ENCODE data around the gene FRMD6.
A peak's percentile ranks its signal among the peaks of the same experiment; 100 is the strongest.
"Not testable (repeated sequence)": the region's sequence is repeated elsewhere in the genome, so short reads cannot be mapped to it uniquely, and the experiment has no call there.

FRMD6 gene

DNA sequence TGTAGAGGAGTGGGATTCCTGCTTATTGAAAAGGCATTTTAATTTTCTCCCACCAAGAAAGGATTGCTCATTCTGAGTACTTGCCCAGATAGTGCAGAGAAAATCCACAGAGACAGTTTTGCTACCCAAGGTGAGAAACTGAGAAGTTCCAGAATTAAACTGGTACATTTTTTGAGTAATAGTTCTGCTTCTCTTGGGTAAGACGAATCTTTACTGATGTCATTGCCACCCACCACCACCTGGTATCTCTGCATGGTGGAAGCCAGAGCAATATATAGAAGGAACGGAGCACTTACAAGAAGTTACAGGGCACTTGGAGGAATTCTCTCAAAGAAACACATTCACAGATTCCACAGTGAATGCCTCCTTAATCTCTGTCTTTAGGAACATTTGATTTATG lies 20.7 kb upstream of the FRMD6 start:
- DNase-seq (ENCODE audit: low read depth) = no peak

DNA sequence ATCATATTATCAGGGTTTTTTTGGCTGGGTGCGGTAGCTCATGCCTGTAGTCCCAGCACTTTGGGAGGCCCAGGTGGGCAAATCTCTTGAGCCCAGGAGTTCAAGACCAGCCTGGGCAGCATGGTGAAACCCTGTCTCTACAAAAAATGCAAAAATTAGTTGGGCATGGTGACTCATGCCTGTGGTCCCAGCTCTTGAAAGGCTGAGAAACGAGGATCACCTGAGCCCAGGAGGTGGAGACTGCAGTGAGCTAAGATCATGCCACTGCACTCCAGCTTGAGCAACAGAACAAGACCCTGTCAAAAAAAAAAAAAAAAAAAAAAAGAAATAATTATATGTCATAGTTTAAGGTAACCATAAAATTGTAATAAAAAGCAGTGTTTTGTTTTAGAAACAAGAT lies 18.4 kb upstream of the FRMD6 start:
- not testable (repeated sequence) for DNase-seq (ENCODE audit: low read depth)

DNA sequence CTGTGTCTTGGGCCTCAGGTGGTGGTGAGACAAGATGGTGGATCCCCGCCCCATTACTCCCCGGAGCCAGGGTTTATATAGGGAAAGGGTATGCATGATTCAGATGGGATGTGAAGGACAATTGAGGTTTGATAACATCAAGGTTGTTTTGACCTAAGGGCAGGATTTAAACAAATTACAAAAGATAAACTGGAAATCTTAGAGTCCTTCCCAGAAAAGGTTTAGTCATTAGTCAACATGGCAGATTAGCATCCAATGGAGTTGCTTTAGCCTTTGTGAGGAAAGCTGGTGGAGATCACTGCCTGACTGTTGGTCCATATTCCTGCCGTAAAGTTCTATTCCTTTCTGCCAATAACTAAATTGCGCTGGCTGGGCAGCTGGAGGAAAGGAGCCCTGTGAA lies 15.6 kb upstream of the FRMD6 start:
- no peak for DNase-seq (ENCODE audit: low read depth)

DNA sequence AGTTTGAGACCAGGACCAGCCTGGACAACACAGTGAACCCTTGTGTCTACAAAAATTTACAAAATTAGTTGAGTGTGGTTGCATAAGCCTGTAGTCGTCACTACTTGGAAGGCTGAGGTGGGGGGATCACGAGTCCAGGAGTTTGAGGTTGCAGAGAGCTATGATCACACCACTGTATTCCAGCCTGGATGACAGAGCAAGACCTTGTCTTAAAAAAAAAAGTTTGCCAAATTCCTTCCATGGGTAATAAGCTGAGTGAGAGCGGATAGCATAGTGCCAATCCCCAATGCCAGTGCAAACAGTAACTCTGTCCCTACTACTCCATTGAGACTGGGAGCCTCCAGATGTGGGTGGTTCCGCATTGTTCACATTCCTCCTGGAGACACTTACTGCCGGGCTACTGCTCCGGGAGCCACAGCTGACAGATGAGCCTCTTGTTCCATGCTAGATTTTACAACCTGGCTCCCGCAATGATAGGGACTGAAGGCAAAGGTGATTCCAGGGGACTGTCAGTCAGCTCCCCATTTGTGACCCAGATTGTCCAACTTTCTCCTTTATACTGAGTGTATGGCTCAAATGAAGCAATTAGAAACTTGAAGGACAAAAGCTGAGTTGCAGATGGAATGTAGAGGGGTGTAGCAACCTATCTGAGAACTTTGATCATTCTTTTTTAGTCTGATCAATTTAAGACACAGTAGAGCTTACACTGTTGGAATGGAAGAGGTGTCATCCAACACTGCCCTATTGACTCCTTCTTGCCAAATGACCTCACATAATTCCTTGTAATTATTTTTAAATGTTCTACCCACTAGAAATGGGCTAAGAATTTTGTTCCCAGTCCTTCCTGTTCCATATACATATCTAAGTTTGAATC lies 13.4 kb upstream of the FRMD6 start:
- no peak for DNase-seq (ENCODE audit: low read depth)

DNA sequence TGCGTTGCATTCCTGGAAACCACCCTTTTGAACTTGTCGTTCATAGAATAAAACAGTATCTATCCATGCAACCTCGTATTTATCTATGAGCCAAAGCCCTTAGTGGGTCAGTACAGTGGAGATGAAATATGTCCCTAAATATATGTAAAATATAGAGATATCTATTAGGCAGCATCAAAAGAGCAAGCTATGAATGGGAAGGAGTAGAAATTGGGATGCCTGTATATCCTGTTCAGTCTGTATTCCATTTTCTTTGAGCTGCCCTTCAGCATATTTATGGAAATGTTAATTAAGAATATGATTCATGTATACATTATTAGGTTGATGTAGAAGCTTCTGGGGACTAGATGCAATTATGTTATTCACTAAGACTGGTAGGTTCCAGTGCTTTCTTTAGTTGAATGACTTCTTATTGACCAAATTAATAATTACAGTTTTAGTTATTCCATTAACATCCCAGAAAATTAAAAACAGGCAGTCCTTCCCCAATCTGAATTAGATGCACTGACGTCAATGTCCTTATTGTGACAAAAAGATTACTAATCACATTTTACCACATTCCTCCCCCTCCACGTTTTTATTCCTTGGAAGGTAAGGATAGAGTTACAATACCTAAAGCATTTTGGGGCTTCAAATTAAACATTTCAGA lies 11.9 kb upstream of the FRMD6 start:
- DNase-seq (ENCODE audit: low read depth) = no peak

DNA sequence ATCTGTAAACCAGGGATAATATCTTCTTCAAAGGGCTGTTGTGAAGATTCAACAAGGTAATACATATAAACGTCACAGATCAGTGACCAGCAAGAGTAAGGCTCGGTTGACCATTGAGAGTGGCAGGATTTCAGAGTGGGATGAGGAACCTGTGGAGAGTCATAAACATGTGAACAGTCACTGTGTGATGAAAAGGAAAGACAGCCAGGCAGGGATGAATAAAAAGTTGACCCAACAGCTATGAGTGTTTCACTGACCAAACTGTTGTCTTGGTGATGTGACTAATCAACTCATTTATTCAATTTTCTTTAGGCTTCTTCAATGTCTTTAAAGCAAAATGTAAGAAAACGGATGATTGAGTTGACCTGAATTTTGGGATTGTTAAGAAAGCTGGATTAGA lies 8.6 kb upstream of the FRMD6 start:
- peak; percentile 68 for DNase-seq (ENCODE audit: low read depth)

DNA sequence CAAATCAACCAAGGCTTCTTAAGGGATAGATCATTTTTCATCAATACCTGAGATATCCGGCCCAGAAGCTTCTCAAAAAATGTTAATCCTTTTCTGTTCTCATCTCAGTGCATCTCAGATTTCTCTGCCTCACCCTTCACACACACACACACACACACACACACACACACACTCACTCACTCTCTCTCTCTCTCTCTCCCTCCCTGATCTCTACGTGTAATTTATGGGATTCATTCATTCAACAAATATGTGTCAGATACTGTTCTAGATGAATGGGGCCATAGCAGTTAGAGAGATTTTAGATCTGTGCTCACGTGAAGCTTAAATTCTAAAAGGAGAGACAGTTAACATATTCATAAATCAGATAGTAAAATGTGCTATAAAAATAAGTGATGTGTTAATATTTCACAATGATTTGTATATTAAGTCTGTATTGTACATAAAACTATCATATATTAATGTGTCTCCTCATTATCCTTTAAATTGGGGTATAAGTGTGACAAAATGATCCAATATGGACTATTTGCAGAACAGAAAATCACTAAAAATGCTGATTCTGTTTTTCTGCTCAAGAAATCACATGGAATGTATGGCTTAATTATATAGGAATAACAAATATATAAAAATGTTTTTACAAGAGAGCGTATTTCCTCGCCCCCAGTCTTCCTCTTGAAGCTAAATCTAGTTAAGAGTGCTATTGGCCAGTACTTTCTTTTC lies 7.3 kb upstream of the FRMD6 start:
- DNase-seq (ENCODE audit: low read depth) = no peak

DNA sequence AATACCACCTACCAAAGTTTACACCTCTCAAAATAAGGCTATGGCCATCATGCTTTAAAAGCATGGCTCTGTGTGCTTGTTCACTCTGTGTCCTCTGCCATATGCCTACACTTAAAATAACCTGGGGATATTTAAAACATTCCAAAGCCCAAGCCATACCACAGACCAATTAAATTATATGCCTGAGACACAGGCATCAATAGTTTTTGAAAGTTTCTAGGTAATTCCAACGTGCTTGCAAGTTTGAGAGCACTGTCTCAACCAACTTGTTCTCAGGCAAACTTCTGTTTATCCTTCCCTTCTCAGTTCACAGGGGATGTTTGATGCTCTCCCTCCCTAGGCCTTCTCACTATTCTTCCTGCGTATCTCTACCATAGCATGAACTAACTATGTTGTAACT lies 3.4 kb upstream of the FRMD6 start:
- no peak for DNase-seq (ENCODE audit: low read depth)

DNA sequence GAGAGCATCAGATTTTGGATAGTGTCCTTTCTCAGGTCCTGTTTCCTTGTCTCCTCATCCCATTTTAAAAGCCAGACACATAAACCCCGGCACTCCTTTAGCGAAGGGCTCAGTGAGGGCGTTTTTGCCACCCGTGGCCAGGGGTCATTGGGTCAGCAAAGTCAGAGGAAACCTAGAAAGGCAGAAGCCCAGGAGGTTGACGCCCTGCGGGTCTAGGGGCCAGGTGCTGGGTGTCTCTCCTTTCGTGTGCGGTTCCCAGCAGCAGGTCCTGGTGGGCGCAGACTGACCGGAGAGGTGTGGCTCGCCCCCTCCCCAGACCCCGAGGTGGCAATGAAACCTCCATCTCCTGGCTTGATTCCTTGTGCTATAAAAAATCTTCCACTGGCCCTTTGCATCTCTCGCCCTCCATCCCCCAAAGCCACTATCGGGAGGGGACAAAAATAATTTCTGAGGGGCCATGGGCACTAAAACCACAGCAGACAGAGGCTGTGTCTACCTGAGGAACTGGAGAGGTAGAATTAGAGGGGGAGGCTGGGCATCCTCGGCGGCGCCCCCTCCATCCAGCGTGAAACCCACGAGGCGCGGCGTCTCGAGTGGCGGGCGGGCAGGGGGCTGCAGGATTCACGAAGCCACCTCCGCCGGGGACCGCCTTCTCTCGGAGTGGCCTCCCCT lies 858 bp upstream of the FRMD6 start:
- DNase-seq (ENCODE audit: low read depth) = no peak

DNA sequence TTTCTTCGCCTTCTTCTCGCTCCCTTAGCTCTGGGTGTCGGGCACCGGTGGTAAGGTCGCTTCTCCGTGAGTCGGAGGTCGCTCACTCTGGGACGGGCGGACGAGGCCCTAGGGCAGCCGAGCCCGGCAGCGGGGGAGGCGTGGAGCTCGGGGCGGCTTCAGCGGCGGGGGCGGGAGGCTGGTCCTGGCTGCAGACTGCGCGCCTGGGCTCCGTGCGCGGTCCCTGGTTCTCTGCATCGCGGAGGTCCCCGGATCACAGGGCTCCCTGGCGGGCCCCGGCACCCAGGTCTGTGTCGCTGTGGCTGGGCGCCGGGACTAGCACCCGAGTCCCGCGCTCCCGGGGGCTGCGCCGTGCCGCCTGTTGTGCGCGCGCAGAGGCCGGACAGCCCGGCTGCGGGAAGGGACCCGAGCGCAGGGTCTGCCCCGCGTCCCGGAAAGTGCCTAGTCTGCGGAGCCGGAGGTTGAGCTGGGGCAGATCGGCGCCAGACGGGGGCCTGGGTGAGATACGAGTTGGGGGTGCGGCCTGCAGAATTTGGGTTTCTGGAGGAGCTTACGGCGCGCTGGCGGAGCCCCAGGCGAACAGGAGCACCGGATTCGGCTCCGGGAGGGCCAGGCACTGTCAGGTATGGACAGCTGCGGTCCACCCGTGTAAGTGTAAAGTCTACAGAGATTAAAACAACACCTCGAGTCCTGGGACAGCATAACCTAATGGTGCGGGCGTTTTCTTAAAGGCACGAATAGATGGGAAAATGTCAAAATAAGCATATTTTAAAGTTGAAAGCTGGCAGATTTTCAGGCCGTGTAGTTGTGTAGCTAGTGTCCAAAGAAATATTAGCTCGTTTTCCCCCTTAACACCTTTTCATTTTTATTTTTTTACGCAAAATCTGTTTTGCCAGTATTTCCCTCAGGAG lies 713 bp downstream of the FRMD6 start:
- DNase-seq (ENCODE audit: low read depth) = no peak

DNA sequence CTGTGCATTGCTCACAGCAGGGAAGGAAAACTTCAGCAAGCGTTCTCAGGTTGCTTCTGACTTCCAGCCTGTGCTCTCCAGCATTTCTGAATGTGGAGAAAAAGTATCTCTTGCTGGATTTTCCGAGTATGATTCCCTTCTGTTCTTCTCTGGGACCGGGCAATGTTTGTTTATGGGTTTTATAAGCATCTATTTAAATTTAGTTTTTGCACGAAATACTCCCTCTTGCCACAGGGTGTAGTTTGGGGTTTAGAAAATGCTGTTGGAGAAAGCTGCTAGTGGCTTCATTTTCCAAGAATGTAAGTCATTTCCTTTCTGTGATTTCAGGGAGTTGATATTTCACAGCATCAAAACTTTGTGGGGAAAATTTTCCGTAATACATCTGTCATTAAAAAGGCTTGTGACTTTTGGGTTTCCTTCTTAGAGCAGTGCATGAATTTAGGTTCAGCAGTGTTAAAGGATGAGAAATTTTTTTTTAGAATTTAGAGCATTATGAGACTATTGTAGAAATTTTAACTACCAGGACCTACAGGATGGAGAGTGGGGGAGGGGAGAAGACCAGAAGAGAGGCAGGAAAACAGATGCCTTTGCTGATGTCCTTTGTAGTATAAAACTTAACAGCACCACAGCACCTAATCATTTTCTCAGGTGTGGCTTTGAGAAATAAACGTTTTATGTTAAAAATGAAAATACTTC lies 1.5 kb downstream of the FRMD6 start:
- DNase-seq (ENCODE audit: low read depth) = peak; percentile 65

DNA sequence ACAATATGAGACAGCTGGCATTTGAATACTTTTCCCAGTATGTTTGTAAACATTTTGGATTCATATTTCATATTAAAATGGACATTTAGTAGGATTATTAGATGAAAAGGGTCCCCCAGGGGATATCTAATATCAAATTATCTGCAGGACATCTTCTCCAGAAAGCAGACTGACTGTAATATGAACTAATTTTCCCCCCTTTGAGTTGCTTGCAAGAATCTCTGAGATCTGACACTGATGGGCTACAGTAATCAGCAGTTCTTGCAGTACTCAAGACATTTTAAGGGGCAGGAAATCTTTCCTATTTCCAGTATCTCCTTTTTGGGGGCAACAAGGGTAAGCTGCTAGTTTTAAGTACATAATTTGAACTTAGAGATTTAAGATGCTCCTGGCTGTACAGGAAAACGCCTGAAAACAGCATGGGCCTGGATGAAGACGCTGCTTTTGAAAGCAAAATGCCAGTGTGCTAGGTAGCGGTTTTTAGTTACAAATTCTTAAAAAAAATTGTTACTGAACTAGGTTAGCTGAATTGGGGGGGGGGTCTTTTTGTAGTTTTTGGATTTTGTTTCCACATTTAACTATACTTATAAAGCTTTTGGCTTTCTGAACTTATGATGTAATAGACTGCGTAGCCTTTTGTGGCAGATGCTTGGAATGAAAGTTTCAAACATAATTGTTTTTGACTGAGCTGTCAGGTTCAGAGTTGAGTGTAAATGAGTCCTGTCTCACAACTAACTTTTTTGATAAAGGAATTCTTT lies 2.2 kb downstream of the FRMD6 start:
- DNase-seq (ENCODE audit: low read depth) = no peak

DNA sequence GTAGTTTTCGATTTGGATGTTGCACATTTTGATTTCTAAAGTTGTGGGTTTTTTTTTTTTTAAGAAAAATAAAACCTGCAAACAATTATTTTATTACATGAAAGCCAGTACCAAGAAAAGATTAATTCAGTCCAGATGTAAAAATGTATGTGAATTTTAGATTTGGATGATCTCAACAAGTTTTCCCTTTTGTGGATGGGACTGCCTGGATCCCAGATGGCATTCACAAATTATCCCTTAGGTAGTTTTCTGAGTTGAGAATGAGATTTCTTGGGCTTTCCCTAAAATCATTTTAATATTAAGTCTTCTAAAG lies 2.8 kb downstream of the FRMD6 start:
- no peak for DNase-seq (ENCODE audit: low read depth)

DNA sequence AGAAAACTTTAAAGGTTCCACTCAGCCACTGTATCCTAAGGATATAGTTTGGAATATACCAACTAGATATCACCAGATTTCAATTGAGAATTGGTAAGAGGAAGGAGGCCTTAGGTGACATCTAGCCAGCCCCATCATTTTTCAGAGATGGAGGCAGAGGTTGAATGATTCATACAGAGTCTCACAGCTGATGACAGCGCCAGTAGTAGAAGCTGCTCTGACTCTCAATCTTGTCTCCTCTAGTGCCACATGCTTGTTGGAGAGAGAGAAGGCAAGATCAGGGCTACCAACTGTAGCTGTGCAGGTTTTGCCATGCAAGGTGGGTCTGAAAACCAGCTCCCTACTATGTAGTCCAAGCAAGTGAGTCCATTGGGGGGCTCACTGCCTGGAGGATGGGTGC lies 6.1 kb downstream of the FRMD6 start:
- no peak for DNase-seq (ENCODE audit: low read depth)

DNA sequence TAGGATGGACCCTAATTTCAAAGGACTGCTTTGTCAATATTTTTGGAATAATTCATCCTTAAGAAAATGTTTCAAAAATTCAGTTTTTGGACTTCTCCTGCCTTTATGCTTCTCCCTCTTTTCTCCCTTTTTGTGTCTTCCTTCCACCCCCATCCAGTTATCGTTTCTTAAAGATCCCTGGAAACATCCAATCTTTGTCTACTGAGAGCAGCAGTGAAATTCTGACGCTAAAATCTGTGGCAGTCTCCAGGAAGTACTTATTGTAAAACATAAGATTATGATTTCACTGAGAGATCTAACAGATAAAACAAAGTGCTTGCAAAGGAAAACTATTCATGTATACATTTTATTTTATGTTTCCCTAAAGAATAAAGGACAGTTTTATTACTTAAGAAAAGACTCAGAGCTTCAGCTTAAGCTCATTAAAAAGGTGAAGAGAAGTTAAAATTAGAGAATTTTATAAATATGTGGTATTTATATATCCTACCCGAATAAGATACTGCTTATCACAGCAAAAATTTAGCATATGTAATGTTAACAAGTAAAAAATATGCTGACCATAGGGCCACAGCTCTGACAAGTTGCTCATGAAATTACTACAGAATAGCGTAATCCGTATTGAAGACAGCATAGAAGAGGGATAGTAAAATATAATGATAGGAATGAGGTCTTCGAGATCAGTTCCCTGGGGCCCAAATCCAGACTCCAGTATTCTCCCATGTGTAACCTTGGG lies 6.9 kb downstream of the FRMD6 start:
- DNase-seq (ENCODE audit: low read depth) = no peak

DNA sequence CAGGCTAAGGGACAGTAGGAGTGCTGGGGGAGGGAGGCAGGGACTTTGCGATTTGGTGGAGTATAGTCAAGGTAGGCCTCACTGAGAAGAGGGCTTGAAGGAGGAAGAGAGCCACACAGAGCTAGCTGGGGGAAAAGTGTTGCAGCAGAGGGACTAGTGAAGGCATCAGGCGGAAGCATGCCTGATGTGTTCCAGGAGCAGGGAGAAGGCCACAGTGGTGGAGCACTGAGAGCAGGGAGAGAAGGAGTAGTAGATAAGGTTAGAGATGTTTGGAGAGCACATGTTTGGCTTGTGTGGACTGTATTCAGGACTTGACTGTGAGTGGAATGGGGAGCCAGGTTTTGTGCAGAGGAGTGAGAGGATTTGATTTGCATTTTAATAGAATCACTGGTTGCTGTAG lies 9.0 kb downstream of the FRMD6 start:
- no peak for DNase-seq (ENCODE audit: low read depth)

DNA sequence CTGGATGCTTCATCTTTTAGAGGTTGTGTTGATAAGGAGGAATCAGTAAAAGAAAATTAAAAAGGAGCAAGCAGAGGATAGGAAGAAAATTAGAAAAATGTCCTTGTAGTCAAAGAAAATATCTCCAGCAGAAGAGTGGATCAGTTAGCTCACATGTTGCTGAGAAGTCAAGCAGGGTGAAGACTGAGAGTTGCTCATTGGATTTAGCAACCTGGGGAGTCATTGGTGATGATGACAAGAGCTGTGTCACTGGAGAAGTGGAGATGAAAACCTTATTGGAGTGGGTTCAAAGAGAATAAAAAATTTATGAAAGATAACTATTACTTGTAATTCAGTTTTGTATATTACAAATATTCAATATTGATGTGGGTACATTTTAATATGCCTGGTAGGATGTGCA lies 9.8 kb downstream of the FRMD6 start:
- no peak for DNase-seq (ENCODE audit: low read depth)

DNA sequence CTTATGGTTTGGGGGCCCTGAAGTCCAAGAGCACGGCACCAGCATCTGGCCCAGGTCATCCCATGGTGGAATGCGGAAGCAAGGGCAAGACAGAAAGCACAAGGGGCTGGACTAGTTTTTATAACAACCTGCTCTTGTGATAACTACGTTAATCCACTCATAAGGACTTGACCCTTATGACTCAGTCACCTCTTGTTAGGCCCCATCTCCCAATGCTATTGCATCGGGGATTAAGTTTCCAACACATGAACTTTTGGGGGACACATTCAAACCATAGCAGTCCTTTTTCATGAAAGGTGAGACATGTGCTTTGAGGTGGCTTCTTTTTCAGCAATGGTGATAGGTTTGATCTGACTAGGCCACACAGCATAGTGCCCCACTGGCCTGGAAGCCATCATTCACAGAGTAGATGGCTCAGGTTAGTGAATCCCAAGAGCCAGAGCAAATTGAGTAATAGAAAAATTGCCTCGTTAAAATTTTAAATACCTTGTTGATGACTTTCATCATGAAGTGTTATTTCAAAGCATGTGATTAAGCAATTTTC lies 12.1 kb downstream of the FRMD6 start:
- no peak for DNase-seq (ENCODE audit: low read depth)

DNA sequence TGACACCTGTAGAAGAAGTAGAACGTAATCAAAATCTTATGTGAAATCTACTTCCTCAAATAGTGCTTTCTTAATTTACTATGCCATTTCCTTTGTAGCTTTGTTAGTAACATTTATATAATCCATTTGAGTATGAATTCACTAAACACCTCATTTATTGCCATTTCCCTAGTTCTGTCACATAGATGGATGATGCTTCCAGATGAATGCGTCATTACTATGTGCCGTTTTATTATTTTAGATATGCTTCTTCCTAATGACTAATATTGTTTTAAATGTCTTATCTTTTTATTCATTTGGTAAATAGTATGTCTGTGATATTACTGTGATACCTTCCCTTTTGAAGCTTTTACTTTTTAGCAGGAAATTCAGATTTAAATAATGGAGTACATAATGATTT lies 14.4 kb downstream of the FRMD6 start:
- no peak for DNase-seq (ENCODE audit: low read depth)
